ENCODE data around the gene GM2A. TPM values are rescaled to one million over a fixed set of nuclear protein-coding genes. Genes with fewer than 3 reads are reported as not detected.

GM2A gene
- total RNA-seq, 1 experiment from 2014 or later = 24.5 TPM

- TF ChIP-seq CTCF (conservative IDR thresholded peaks at IDR 0.05) = no peak
- no peak for TF ChIP-seq EZH2 (IDR thresholded peaks at IDR 0.05; ENCODE audit: low read depth)
- DNase-seq = no peak
- no peaks in the 10 kb centered on the region for H3K27me3 ChIP-seq (ENCODE audit: insufficient read depth, low read depth)
- H3K36me3 ChIP-seq (ENCODE audit: low read depth) = no peaks in the 10 kb centered on the region
- CTCF ChIA-PET = no interaction called here
- no peak overlapping the region for H3K27ac ChIP-seq
- H3K4me3 ChIP-seq = no peak overlapping the region
- H3F3A ChIP-seq (ENCODE audit: insufficient read depth, low read depth) = no peaks in the 10 kb centered on the region
- H3K9me2 ChIP-seq (ENCODE audit: insufficient read depth) = no peaks in the 10 kb centered on the region
- intact Hi-C loops (cut with micrococcal nuclease; ENCODE audit: unreplicated experiment) = no loop called here
- H3K4me2 ChIP-seq = no peak overlapping the region
- H2AFZ ChIP-seq = no peak overlapping the region
- no TSS peak for BruUV-seq (replicated peaks)
- H3K4me1 ChIP-seq (replicated peaks; ENCODE audit: insufficient read depth) = no peaks in the 10 kb centered on the region
- POLR2A ChIA-PET (ENCODE audit: unreplicated experiment) = no interaction called here
- H3K79me2 ChIP-seq (ENCODE audit: low read depth) = no peaks in the 10 kb centered on the region
- no peaks in the 10 kb centered on the region for H4K20me1 ChIP-seq (ENCODE audit: insufficient read depth)
- H3K9me3 ChIP-seq (ENCODE audit: insufficient read depth, low read depth) = no peaks in the 10 kb centered on the region
Observed at GRCh38 chr5:151214614-151215545, 38.1 kb upstream of the GM2A start.

GRCh38 chr5:151215546-151215880 is 37.5 kb upstream of the GM2A start:
- no peak for TF ChIP-seq EZH2 (IDR thresholded peaks at IDR 0.05; ENCODE audit: low read depth)
- TF ChIP-seq CTCF (conservative IDR thresholded peaks at IDR 0.05) = no peak
- Histone ChIP-seq H3K4me2 (no peak overlapping the region), H4K20me1 (ENCODE audit: insufficient read depth) (no peaks in the 10 kb centered on the region), H2AFZ (no peak overlapping the region), H3K4me1 (replicated peaks; ENCODE audit: insufficient read depth) (no peaks in the 10 kb centered on the region), H3K27me3 (ENCODE audit: insufficient read depth, low read depth) (no peaks in the 10 kb centered on the region), H3K9me2 (ENCODE audit: insufficient read depth) (no peaks in the 10 kb centered on the region), H3K9me3 (ENCODE audit: insufficient read depth, low read depth) (no peaks in the 10 kb centered on the region), H3K27ac (no peak overlapping the region), H3F3A (ENCODE audit: insufficient read depth, low read depth) (no peaks in the 10 kb centered on the region), H3K4me3 (no peak overlapping the region), H3K36me3 (ENCODE audit: low read depth) (no peaks in the 10 kb centered on the region), H3K79me2 (ENCODE audit: low read depth) (no peaks in the 10 kb centered on the region)
- CTCF ChIA-PET = interaction anchor here (0.6 kb wide), 1 partner anchor 425 kb away, joined by 5 read pairs; no protein-coding TSS in a partner anchor
- POLR2A ChIA-PET (ENCODE audit: unreplicated experiment) = no interaction called here
- intact Hi-C loops (cut with micrococcal nuclease; ENCODE audit: unreplicated experiment) = no loop called here
- BruUV-seq (replicated peaks) = no TSS peak
- DNase-seq = no peak

GRCh38 chr5:151216781-151217180 is 36.2 kb upstream of the GM2A start:
- DNase-seq = no peak
- no TSS peak for BruUV-seq (replicated peaks)
- Histone ChIP-seq H3K36me3 (ENCODE audit: low read depth) (no peaks in the 10 kb centered on the region), H3K4me2 (no peak overlapping the region), H4K20me1 (ENCODE audit: insufficient read depth) (no peaks in the 10 kb centered on the region), H3K4me3 (no peak overlapping the region), H3K9me3 (ENCODE audit: insufficient read depth, low read depth) (no peaks in the 10 kb centered on the region), H3K79me2 (ENCODE audit: low read depth) (no peaks in the 10 kb centered on the region), H3K4me1 (replicated peaks; ENCODE audit: insufficient read depth) (no peaks in the 10 kb centered on the region), H3K27me3 (ENCODE audit: insufficient read depth, low read depth) (no peaks in the 10 kb centered on the region), H3K27ac (no peak overlapping the region), H3F3A (ENCODE audit: insufficient read depth, low read depth) (no peaks in the 10 kb centered on the region), H3K9me2 (ENCODE audit: insufficient read depth) (no peaks in the 10 kb centered on the region), H2AFZ (no peak overlapping the region)
- intact Hi-C loops (cut with micrococcal nuclease; ENCODE audit: unreplicated experiment) = no loop called here
- ChIA-PET POLR2A (ENCODE audit: unreplicated experiment) (no interaction called here), CTCF (no interaction called here)
- TF ChIP-seq CTCF (conservative IDR thresholded peaks at IDR 0.05) (no peak), EZH2 (IDR thresholded peaks at IDR 0.05; ENCODE audit: low read depth) (no peak)
